NCI-H146 (cell line): ENCODE results near the gene LYZL6.
"Not testable (repeated sequence)": the region's sequence is repeated elsewhere in the genome, so short reads cannot be mapped to it uniquely, and the experiment has no call there.

ENCODE experiments used
- DNase-seq: peaks from one replicate; lab custom pipeline; 2025; lab: John Stamatoyannopoulos, UW

The LYZL6 gene

GRCh38 chr17:35906926-35907637 lies 36.4 kb downstream of the LYZL6 start:
- DNase-seq = no peak

GRCh38 chr17:35906191-35906925 lies 37.2 kb downstream of the LYZL6 start:
- no peak for DNase-seq

- DNase-seq = no peak
These were observed 40.1 kb downstream of the LYZL6 start for GRCh38 chr17:35903451-35903850.

GRCh38 chr17:35901631-35902175 lies 41.8 kb downstream of the LYZL6 start:
- DNase-seq = no peak

GRCh38 chr17:35900708-35901480 lies 42.6 kb downstream of the LYZL6 start:
- no peak for DNase-seq

- no peak for DNase-seq
These were observed 43.2 kb downstream of the LYZL6 start for GRCh38 chr17:35900280-35900679.

GRCh38 chr17:35898283-35899070 lies 45.0 kb downstream of the LYZL6 start:
- no peak for DNase-seq

GRCh38 chr17:35897772-35898171 lies 45.7 kb downstream of the LYZL6 start:
- DNase-seq = not testable (repeated sequence)

- DNase-seq = no peak
These were observed 47.6 kb downstream of the LYZL6 start for GRCh38 chr17:35895636-35896587.

- no peak for DNase-seq
These were observed 49.3 kb downstream of the LYZL6 start for GRCh38 chr17:35894206-35894605.

GRCh38 chr17:35893751-35894150 lies 49.8 kb downstream of the LYZL6 start:
- DNase-seq = no peak

- no peak for DNase-seq
These were observed 51.1 kb downstream of the LYZL6 start for GRCh38 chr17:35892091-35893035.

GRCh38 chr17:35891269-35891668 lies 52.2 kb downstream of the LYZL6 start:
- DNase-seq = no peak

GRCh38 chr17:35890774-35891155 lies 52.7 kb downstream of the LYZL6 start:
- DNase-seq = peak; percentile 29

GRCh38 chr17:35889818-35890773 lies 53.4 kb downstream of the LYZL6 start:
- DNase-seq = peak; percentile 21

- DNase-seq = no peak
These were observed 54.3 kb downstream of the LYZL6 start for GRCh38 chr17:35889241-35889640.
